Panc1 (cell line): ENCODE results near the gene AP5Z1. TPM values are rescaled to one million over a fixed set of nuclear protein-coding genes. Genes with fewer than 3 reads are reported as not detected.
A peak's percentile ranks its signal among the peaks of the same experiment; 100 is the strongest.

ENCODE experiments used
- ATAC-seq: fragments of 200-7000 bp; cut with Tn5 transposase; 2 replicates; pipeline ENCODE4 v1.9.1; 2020; ENCODE audit warnings: mild to moderate bottlenecking, moderate library complexity
- BruUV-seq: library from RNA; stranded (reverse); fragments of 400-500 nt; replicated peaks from 2 replicates; lab custom pipeline; 2021; lab: Mats Ljungman, UMichigan
- CTCF ChIA-PET: fragments of 300-600 bp; sonication (Branson Sonifier 250); formaldehyde crosslinking; loops from one replicate; lab custom pipeline; 2022; ENCODE audit warnings: antibody characterized with exemption; lab: Charles Lee
- POLR2A ChIA-PET: fragments of 300-600 bp; sonication (Branson Sonifier 250); formaldehyde crosslinking; loops from one replicate; lab custom pipeline; 2022; ENCODE audit warnings: antibody characterized with exemption; lab: Charles Lee
- DNase-seq: peaks from one replicate; pipeline ENCODE4 v3.0.0-alpha.2; 2010; ENCODE audit warnings: low read depth, low spot score
- H3K27ac ChIP-seq: 2 replicates; pipeline ENCODE4 v1.5.1; 2011; ENCODE audit warnings: mild to moderate bottlenecking, low read length, inconsistent platforms
- H3K27me3 ChIP-seq: fragments of 200-500 bp; sonication (Bioruptor generic); 2 replicates; pipeline ENCODE4 v1.6.0; 2014; ENCODE audit warnings: low read length, inconsistent platforms; ENCODE audit not compliant: control insufficient read depth, insufficient read depth
- H3K36me3 ChIP-seq: fragments of 200-500 bp; sonication (Bioruptor generic); 2 replicates; pipeline ENCODE4 v1.5.1; 2014; ENCODE audit warnings: inconsistent platforms, mild to moderate bottlenecking, low read length, moderate library complexity; ENCODE audit not compliant: control insufficient read depth, insufficient read depth
- H3K4me1 ChIP-seq: 2 replicates; pipeline ENCODE4 v1.5.1; 2011; ENCODE audit warnings: inconsistent platforms, mild to moderate bottlenecking, low read length, moderate library complexity; ENCODE audit not compliant: control insufficient read depth, insufficient read depth
- H3K4me3 ChIP-seq, 2 experiments: 2 replicates each; pipeline ENCODE4 v1.5.1; 2011 to 2012; ENCODE audit warnings: low read depth in 2 of 2, low read length in 2 of 2, mild to moderate bottlenecking in 2 of 2, inconsistent platforms in 1 of 2, moderate library complexity in 1 of 2
- H3K9me3 ChIP-seq: fragments of 200-500 bp; sonication (Bioruptor generic); 2 replicates; pipeline ENCODE4 v1.5.1; 2014; ENCODE audit warnings: low read depth, mild to moderate bottlenecking, inconsistent platforms, low read length, moderate library complexity; ENCODE audit not compliant: control insufficient read depth, insufficient read depth
- CTCF ChIP-seq: fragments of 450-650 bp; IDR thresholded peaks from 2 replicates; pipeline ENCODE4 v1.5.1; 2017; ENCODE audit warnings: mild to moderate bottlenecking
- POLR2AphosphoS5 ChIP-seq: IDR thresholded peaks from 2 replicates; pipeline ENCODE4 v1.6.1; 2012; ENCODE audit warnings: mild to moderate bottlenecking, low read depth, low read length, moderate library complexity
- REST ChIP-seq, 2 experiments: IDR thresholded peaks; 2 replicates each; pipeline ENCODE4 v1.6.1; 2011 to 2012; ENCODE audit warnings: low read depth in 2 of 2, control low read depth in 1 of 2, low read length in 1 of 2, mild to moderate bottlenecking in 1 of 2, moderate library complexity in 1 of 2; ENCODE audit not compliant: insufficient read depth in 1 of 2
- SIN3A ChIP-seq: IDR thresholded peaks from 2 replicates; pipeline ENCODE4 v1.6.1; 2012; ENCODE audit warnings: low read depth, mild to moderate bottlenecking, low read length, moderate library complexity, borderline replicate concordance; ENCODE audit not compliant: insufficient read depth
- TCF7L2 ChIP-seq: IDR thresholded peaks from 2 replicates; pipeline ENCODE4 v1.6.1; 2011; ENCODE audit warnings: mild to moderate bottlenecking, low read depth, low read length, inconsistent platforms
- in situ Hi-C: cut with HindIII; loops from 2 replicates; pipeline ENCODE4 v1.10.0; 2016; ENCODE audit warnings: low sequenced_read_pairs, low pct_unique_long_range_greater_than_20kb
- intact Hi-C: fragments of 100-400 bp; cut with micrococcal nuclease; formaldehyde crosslinking; loops from one replicate; pipeline ENCODE4 v1.10.0; 2022; ENCODE audit not compliant: unreplicated experiment
- total RNA-seq: library from RNA; stranded (reverse); gene quantifications from one replicate; pipeline ENCODE4 v1.2.1, GENCODE V29; 2021; ENCODE audit not compliant: unreplicated experiment

The AP5Z1 gene
- total RNA-seq, 1 experiment from 2014 or later: 100.0 TPM

- DNase-seq (no peak), ATAC-seq (no peak)
- Histone ChIP-seq H3K9me3 (no peaks in the 10 kb centered on the region), H3K4me1 (peaks cover 2% of the 10 kb centered on the region; the same call in 1 of the 2 replicates), H3K27ac (no peak overlapping the region), H3K27me3 (no peaks in the 10 kb centered on the region), H3K36me3 (peaks cover 2% of the 10 kb centered on the region; the same call in 1 of the 2 replicates), H3K4me3 (no peak overlapping the region)
- TF ChIP-seq CTCF (no peak), REST (IDR thresholded peaks at IDR 0.05; ENCODE audit: insufficient read depth in 1 of 2, low read depth in 2 of 2, low read length in 1 of 2) (no peak), SIN3A (no peak), POLR2AphosphoS5 (no peak), TCF7L2 (no peak)
- no TSS peak for BruUV-seq
- in situ Hi-C loops: no loop called here
- intact Hi-C loops: no loop called here
- ChIA-PET CTCF (interaction anchor here (0.7 kb wide), 1 partner anchor 1159 kb away, joined by 9 read pairs; no protein-coding TSS in a partner anchor), POLR2A (interaction anchor here (0.6 to 0.7 kb wide), 2 partner anchors 47 to 69 kb away, joined by 8 read pairs; no protein-coding TSS in a partner anchor)
Observed at GRCh38 chr7:4751398-4751947, 23.9 kb upstream of the AP5Z1 start.

GRCh38 chr7:4753598-4754432 is 21.6 kb upstream of the AP5Z1 start:
- peaks cover 9% of the 10 kb centered on the region for H3K36me3 ChIP-seq
- in situ Hi-C loops: no loop called here

More at GRCh38 chr7:4753598-4754432, 21.6 kb upstream of the AP5Z1 start:
- intact Hi-C loops: no loop called here
- DNase-seq: peak; percentile 35
- H3K27me3 ChIP-seq: no peaks in the 10 kb centered on the region
- H3K27ac ChIP-seq: no peak overlapping the region
- ChIA-PET POLR2A (no interaction called here), CTCF (no interaction called here)
- no peaks in the 10 kb centered on the region for H3K4me1 ChIP-seq
- TF ChIP-seq REST (IDR thresholded peaks at IDR 0.05; ENCODE audit: insufficient read depth in 1 of 2, low read depth in 2 of 2, low read length in 1 of 2) (no peak), POLR2AphosphoS5 (no peak), SIN3A (no peak), CTCF (peak; percentile 99), TCF7L2 (no peak)
- H3K4me3 ChIP-seq: no peak overlapping the region
- no TSS peak for BruUV-seq
- ATAC-seq: peak; percentile 96
- H3K9me3 ChIP-seq: no peaks in the 10 kb centered on the region
